H1 (cell line): ENCODE measurements around the gene PDYN. TPM values are rescaled to one million over a fixed set of nuclear protein-coding genes. Genes with fewer than 3 reads are reported as not detected.

Experiments
- CTCF ChIA-PET: fragments of 300-600 bp; sonication (Branson Sonifier 250); formaldehyde crosslinking; loops from one replicate; lab custom pipeline; 2021; ENCODE audit not compliant: partially characterized antibody; lab: Charles Lee
- POLR2A ChIA-PET: fragments of 300-600 bp; sonication (Branson Sonifier 250); formaldehyde crosslinking; loops from one replicate; lab custom pipeline; 2021; ENCODE audit warnings: inconsistent platforms; ENCODE audit not compliant: partially characterized antibody; lab: Charles Lee
- DNase-seq, 2 experiments: peaks; one replicate each; pipeline versions ENCODE4 v3.0.0 to v3.0.0-alpha.2; 2010 to 2022; ENCODE audit warnings: low spot score in 2 of 2, low read depth in 1 of 2, mixed read lengths in 1 of 2
- FAIRE-seq: peaks from 2 replicates; lab custom pipeline; 2011; peaks lifted over from hg19 to GRCh38; lab: Jason Lieb, UNC
- H2AFZ ChIP-seq: 2 replicates; pipeline ENCODE4 v1.8.1; 2012; ENCODE audit warnings: low read length, inconsistent platforms
- H2AK5ac ChIP-seq: 2 replicates; pipeline ENCODE4 v1.6.1; 2013; ENCODE audit warnings: low read depth, low read length
- H2BK120ac ChIP-seq: replicated peaks from 2 replicates; pipeline ENCODE3; 2013; ENCODE audit warnings: low read depth, low read length, inconsistent platforms
- H2BK12ac ChIP-seq: 2 replicates; pipeline ENCODE4 v1.6.1; 2013; ENCODE audit warnings: low read depth, low read length
- H2BK15ac ChIP-seq: 2 replicates; pipeline ENCODE4 v1.6.1; 2013; ENCODE audit warnings: low read length
- H2BK20ac ChIP-seq: 2 replicates; pipeline ENCODE4 v1.6.1; 2013; ENCODE audit warnings: low read length
- H2BK5ac ChIP-seq: 2 replicates; pipeline ENCODE4 v1.6.1; 2013; ENCODE audit warnings: low read depth, low read length
- H3K14ac ChIP-seq: 2 replicates; pipeline ENCODE4 v1.6.1; 2013; ENCODE audit warnings: inconsistent platforms; ENCODE audit not compliant: insufficient read length
- H3K18ac ChIP-seq: 2 replicates; pipeline ENCODE4 v1.6.1; 2013; ENCODE audit warnings: low read length; ENCODE audit errors: extremely low read depth
- H3K23ac ChIP-seq: 2 replicates; pipeline ENCODE4 v1.6.1; 2013; ENCODE audit warnings: inconsistent platforms; ENCODE audit not compliant: insufficient read length
- H3K23me2 ChIP-seq: 2 replicates; pipeline ENCODE4 v1.6.1; 2013; ENCODE audit warnings: low read depth, low read length
- H3K27ac ChIP-seq: 2 replicates; pipeline ENCODE4 v1.6.1; 2011; ENCODE audit warnings: low read depth, low read length, inconsistent platforms
- H3K27me3 ChIP-seq, 4 experiments: replicated peaks in 1 of 4; 1 replicate in 1 of 4; 2 replicates in 3 of 4; pipeline versions ENCODE4 v1.6.1 to v1.8.1; 2011 to 2013; ENCODE audit warnings: low read length in 3 of 4, mild to moderate bottlenecking in 3 of 4, inconsistent platforms in 2 of 4, mixed read lengths in 2 of 4, moderate library complexity in 1 of 4; ENCODE audit not compliant: control insufficient read depth in 3 of 4, insufficient read depth in 3 of 4; ENCODE audit errors: extremely low read depth in 1 of 4
- H3K36me3 ChIP-seq, 4 experiments: 2 replicates each; pipeline versions ENCODE4 v1.6.1 to v1.8.1; 2011 to 2013; ENCODE audit warnings: mild to moderate bottlenecking in 4 of 4, low read length in 3 of 4, moderate library complexity in 2 of 4, control low read depth in 1 of 4, inconsistent platforms in 1 of 4; ENCODE audit not compliant: insufficient read depth in 4 of 4, control insufficient read depth in 2 of 4
- H3K4ac ChIP-seq: replicated peaks from 2 replicates; pipeline ENCODE3; 2013; ENCODE audit warnings: low read length, low read depth, mixed read lengths, inconsistent platforms; ENCODE audit not compliant: insufficient read length
- H3K4me1 ChIP-seq, 4 experiments: replicated peaks in 1 of 4; 1 replicate in 1 of 4; 2 replicates in 3 of 4; pipeline versions ENCODE4 v1.6.1 to v1.8.1; 2011 to 2013; ENCODE audit warnings: low read length in 3 of 4, inconsistent platforms in 2 of 4, mixed read lengths in 1 of 4; ENCODE audit not compliant: insufficient read depth in 4 of 4, control insufficient read depth in 3 of 4
- H3K4me2 ChIP-seq, 2 experiments: 2 replicates each; pipeline versions ENCODE4 v1.6.1 to v1.8.1; 2011 to 2013; ENCODE audit warnings: low read depth in 2 of 2, low read length in 2 of 2, control low read depth in 1 of 2, inconsistent platforms in 1 of 2, mild to moderate bottlenecking in 1 of 2; ENCODE audit not compliant: insufficient read depth in 1 of 2
- H3K4me3 ChIP-seq, 4 experiments: fragments of 200-600, 300-600 bp in 1 of 4; sonication (generic), shearing (Covaris generic), sonication (Bioruptor Twin) in 1 of 4; 2 replicates each; pipeline versions ENCODE4 v1.5.1 to v1.8.1; 2011 to 2016; ENCODE audit warnings: low read length in 4 of 4, low read depth in 3 of 4, control low read depth in 2 of 4, inconsistent platforms in 2 of 4, mild to moderate bottlenecking in 2 of 4, mixed read lengths in 1 of 4, moderate library complexity in 1 of 4; ENCODE audit not compliant: insufficient read depth in 2 of 4; ENCODE audit errors: extremely low read depth in 1 of 4
- H3K56ac ChIP-seq: replicated peaks from 2 replicates; pipeline ENCODE3; 2013; ENCODE audit warnings: low read depth, mild to moderate bottlenecking, mixed read lengths, low read length, inconsistent platforms; ENCODE audit not compliant: insufficient read length
- H3K79me1 ChIP-seq: 2 replicates; pipeline ENCODE4 v1.6.1; 2013; ENCODE audit warnings: low read depth, low read length, control low read depth
- H3K79me2 ChIP-seq, 2 experiments: 2 replicates each; pipeline versions ENCODE4 v1.6.1 to v1.8.1; 2012 to 2013; ENCODE audit warnings: low read length in 2 of 2, mild to moderate bottlenecking in 2 of 2, inconsistent platforms in 1 of 2; ENCODE audit not compliant: insufficient read depth in 2 of 2, control insufficient read depth in 1 of 2
- H3K9ac ChIP-seq, 4 experiments: replicated peaks in 1 of 4; 1 replicate in 1 of 4; 2 replicates in 3 of 4; pipeline versions ENCODE4 v1.6.1 to v1.8.1; 2011 to 2013; ENCODE audit warnings: low read depth in 3 of 4, low read length in 3 of 4, control low read depth in 2 of 4, mild to moderate bottlenecking in 2 of 4, moderate library complexity in 2 of 4, inconsistent platforms in 1 of 4; ENCODE audit errors: extremely low read depth in 1 of 4
- H3K9me3 ChIP-seq, 2 experiments: 2 replicates each; pipeline versions ENCODE4 v1.6.1 to v1.8.1; 2012 to 2013; ENCODE audit warnings: mild to moderate bottlenecking in 2 of 2, moderate library complexity in 2 of 2, control low read depth in 1 of 2, inconsistent platforms in 1 of 2, low read depth in 1 of 2, low read length in 1 of 2, mixed read lengths in 1 of 2; ENCODE audit not compliant: insufficient read depth in 2 of 2
- H4K20me1 ChIP-seq, 2 experiments: replicated peaks in 1 of 2; 2 replicates each; pipeline versions ENCODE3 to v1.8.1; 2011 to 2013; ENCODE audit warnings: inconsistent platforms in 2 of 2, low read length in 2 of 2, mild to moderate bottlenecking in 1 of 2; ENCODE audit not compliant: insufficient read depth in 2 of 2, control insufficient read depth in 1 of 2
- H4K5ac ChIP-seq: 2 replicates; pipeline ENCODE4 v1.6.1; 2013; ENCODE audit warnings: low read length, low read depth, mixed read lengths, inconsistent platforms; ENCODE audit not compliant: insufficient read length
- H4K8ac ChIP-seq: 2 replicates; pipeline ENCODE4 v1.8.0; 2013; ENCODE audit warnings: mild to moderate bottlenecking, moderate library complexity, low read length, inconsistent platforms; ENCODE audit not compliant: insufficient read depth; ENCODE audit errors: extremely low read depth
- H4K91ac ChIP-seq: replicated peaks from 2 replicates; pipeline ENCODE3; 2013; ENCODE audit warnings: low read length, mixed read lengths, inconsistent platforms; ENCODE audit not compliant: insufficient read length
- ASH2L ChIP-seq: fragments of 200-600, 300-600 bp; sonication (generic); IDR thresholded peaks from one replicate; pipeline ENCODE4 v1.7.1; 2017; ENCODE audit warnings: low read length
- CBX8 ChIP-seq: fragments of 300-800, 300-1000 bp; sonication (generic); IDR thresholded peaks from 2 replicates; pipeline ENCODE4 v1.7.1; 2016; ENCODE audit warnings: low read depth, low read length, borderline replicate concordance
- EZH2 ChIP-seq: fragments of 200-600 bp; sonication (generic); IDR thresholded peaks from 2 replicates; pipeline ENCODE4 v1.7.1; 2012; ENCODE audit warnings: low read depth, mild to moderate bottlenecking, moderate library complexity, low read length, inconsistent platforms; ENCODE audit not compliant: severe bottlenecking
- JUND ChIP-seq: IDR thresholded peaks from 2 replicates; pipeline ENCODE4 v1.6.1; 2011; ENCODE audit warnings: mild to moderate bottlenecking, improper control_type of control experiment, low read length
- KDM1A ChIP-seq: fragments of 200-600, 300-600 bp; sonication (generic); IDR thresholded peaks from 2 replicates; pipeline ENCODE4 v1.7.1; 2016; ENCODE audit warnings: mild to moderate bottlenecking, low read length, borderline replicate concordance
- KDM5A ChIP-seq: fragments of 200-600 bp; IDR thresholded peaks from 2 replicates; pipeline ENCODE4 v1.7.1; 2012; ENCODE audit warnings: mild to moderate bottlenecking, low read length, inconsistent platforms, mixed read lengths
- MAFK ChIP-seq: IDR thresholded peaks from 2 replicates; pipeline ENCODE4 v1.6.1; 2012; ENCODE audit warnings: low read depth, mild to moderate bottlenecking, improper control_type of control experiment, low read length
- NANOG ChIP-seq: IDR thresholded peaks from 2 replicates; pipeline ENCODE4 v1.6.1; 2011; ENCODE audit warnings: low read length, low read depth, mild to moderate bottlenecking, inconsistent platforms; ENCODE audit not compliant: insufficient read depth, poor library complexity, severe bottlenecking
- PHF8 ChIP-seq: fragments of 200-600 bp; sonication (generic); conservative IDR thresholded peaks from 2 replicates; pipeline ENCODE4 v1.7.1; 2012; ENCODE audit warnings: low read depth, mild to moderate bottlenecking, inconsistent platforms, low read length, moderate library complexity
- POLR2AphosphoS5 ChIP-seq: IDR thresholded peaks from 2 replicates; pipeline ENCODE4 v1.6.1; 2011; ENCODE audit warnings: low read depth, low read length
- POU5F1 ChIP-seq: IDR thresholded peaks from 2 replicates; pipeline ENCODE4 v1.6.1; 2011; ENCODE audit warnings: low read depth, mild to moderate bottlenecking, low read length, moderate library complexity
- SIRT6 ChIP-seq: IDR thresholded peaks from one replicate; pipeline ENCODE4 v1.7.1; 2012; ENCODE audit warnings: low read length, inconsistent platforms
- SIX5 ChIP-seq: IDR thresholded peaks from 2 replicates; pipeline ENCODE4 v1.6.1; 2011; ENCODE audit warnings: mild to moderate bottlenecking, low read depth, low read length
- YY1 ChIP-seq: IDR thresholded peaks from 2 replicates; pipeline ENCODE4 v1.6.1; 2011; ENCODE audit warnings: low read depth, mild to moderate bottlenecking, low read length
- WGBS, 2 experiments: shearing (Covaris generic) in 1 of 2; methylation state at CpG; one replicate each; pipeline versions ENCODE4 v1.1.6 to v1.1.7; 2013 to 2015; ENCODE audit warnings: low lambda C conversion rate in 2 of 2, mixed read lengths in 2 of 2, inconsistent platforms in 1 of 2, low coverage in 1 of 2, missing lambda C conversion rate in 1 of 2; ENCODE audit not compliant: insufficient replicate concordance in 2 of 2, insufficient coverage in 1 of 2, insufficient read length in 1 of 2; ENCODE audit errors: extremely low coverage in 1 of 2, missing lambda C conversion rate in 1 of 2; 5-methylcytosine and 5-hydroxymethylcytosine counted together
- polyA plus RNA-seq, 7 experiments: library from polyadenylated mRNA; depleted of rRNA in 3 of 7; stranded (reverse) in 5 of 7; unstranded in 2 of 7; fragments of >200 nt in 5 of 7; fragments of 200-250 nt in 2 of 7; gene quantifications; 1 replicate in 5 of 7; 2 replicates in 1 of 7; 4 replicates in 1 of 7; pipeline versions ENCODE4 v1.2.1 to v1.2.3, GENCODE V29; 2011 to 2013; ENCODE audit warnings: missing spikeins in 2 of 7, mixed read lengths in 2 of 7
- total RNA-seq: library from RNA; stranded (reverse); fragmentation: NEBNext Ultra II Directional; extraction: Animal tissue kit (Norgen Biotek cat#: 25700); gene quantifications from 2 replicates; pipeline ENCODE4 v1.2.1, GENCODE V29; 2021

PDYN gene
- total and polyA plus RNA-seq, 2 of the 8 experiments (the other 6 are each of a cell fraction or from before 2014, with no cell fraction given): 0.54 to 0.60 TPM

GRCh38 chr20:1928782-1929181 is 65.1 kb downstream of the PDYN start:
- Histone ChIP-seq H2BK12ac (0 out of 2 replicates have a peak overlapping the region, but pooled peaks have one; percentile 52), H2BK5ac (0 out of 2 replicates have a peak overlapping the region, but pooled peaks have one; percentile 39), H3K36me3 (no peaks in the 10 kb centered on the region), H2AFZ (no peak overlapping the region), H4K8ac (no peak overlapping the region), H3K4ac (no peak overlapping the region), H2BK15ac (no peak overlapping the region), H3K23me2 (no peaks in the 10 kb centered on the region), H4K20me1 (no peaks in the 10 kb centered on the region), H3K9me3 (no peaks in the 10 kb centered on the region), H2AK5ac (no peak overlapping the region), H3K9ac (no peak overlapping the region), H3K18ac (no peak overlapping the region), H3K27me3 (no peaks in the 10 kb centered on the region), H3K23ac (no peak overlapping the region), H4K91ac (no peak overlapping the region), H3K56ac (no peak overlapping the region), H3K79me1 (no peaks in the 10 kb centered on the region), H3K79me2 (no peaks in the 10 kb centered on the region), H4K5ac (no peak overlapping the region), H3K14ac (no peak overlapping the region), H3K4me2 (no peak overlapping the region), H3K27ac (no peak overlapping the region), H2BK120ac (no peak overlapping the region), H2BK20ac (no peak overlapping the region), H3K4me1 (peaks cover 0 to 6% (median 2%) of the 10 kb centered on the region in 4 experiments; a peak in 5 of 7 replicates), H3K4me3 (no peak overlapping the region)
- FAIRE-seq: no peak
- WGBS, 2 experiments: 91% methylated on average over 7 of the region's 7 CpGs; no CpG with 5 or more reads in 1 of the 2 experiments
- ChIA-PET CTCF (interaction anchor here (0.7 kb wide), 1 partner anchor 19 kb away, joined by 3 read pairs; no protein-coding TSS in a partner anchor), POLR2A (no interaction called here)
- DNase-seq: no peak
- TF ChIP-seq YY1 (no peak), MAFK (no peak), SIX5 (no peak), JUND (no peak), ASH2L (no peak), KDM1A (no peak), POLR2AphosphoS5 (no peak), CBX8 (no peak), POU5F1 (no peak), SIRT6 (no peak), PHF8 (no peak), KDM5A (no peak), EZH2 (no peak), NANOG (no peak)
